Mammary epithelial cell (primary cell): Measurements from ENCODE around the gene ASIC4.

Experiments
- CTCF ChIP-seq, 2 donors: IDR thresholded peaks in 1 of 2; conservative IDR thresholded peaks in 1 of 2; 2 replicates each; pipeline ENCODE4 v1.5.1; 2011 to 2012; ENCODE audit warnings: inconsistent platforms in 2 of 2, low read length in 2 of 2, mild to moderate bottlenecking in 2 of 2, control low read depth in 1 of 2, low read depth in 1 of 2; ENCODE audit not compliant: insufficient read depth in 1 of 2; ENCODE audit errors: extremely low read depth in 1 of 2
- EZH2 ChIP-seq: IDR thresholded peaks from 2 replicates; pipeline ENCODE4 v1.6.1; 2012; ENCODE audit warnings: low read length, inconsistent platforms, borderline replicate concordance

- no peak for TF ChIP-seq CTCF (conservative IDR thresholded peaks at IDR 0.05 in 1 of 2, IDR thresholded peaks at IDR 0.05 in 1 of 2; ENCODE audit: extremely low read depth in 1 of 2, insufficient read depth in 1 of 2, low read depth in 1 of 2, low read length in 2 of 2)
- TF ChIP-seq EZH2 = no peak
These were observed 37.6 kb upstream of the ASIC4 start for GRCh38 chr2:219476652-219477151.
